ENCODE measurements around the gene CYLD.

CYLD gene

DNA sequence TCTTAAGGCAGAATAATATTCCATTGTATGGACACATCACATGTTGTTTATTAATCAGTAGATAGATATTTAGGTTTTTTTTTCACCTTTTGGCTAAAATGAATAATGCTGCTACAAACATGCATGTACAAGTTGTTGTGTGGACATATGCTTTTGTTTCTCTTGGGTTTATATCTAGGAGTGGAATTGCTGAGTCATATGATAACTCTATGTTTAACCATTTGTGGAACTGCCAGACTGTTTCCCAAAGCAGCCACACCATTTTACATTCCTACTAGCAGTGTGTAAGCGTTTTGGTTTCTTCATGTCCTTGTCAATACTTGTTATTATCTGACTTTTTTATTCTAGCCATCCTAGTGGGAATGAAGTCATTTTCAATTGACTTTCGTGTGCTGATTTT, 21.3 kb downstream of the CYLD start:
- FAIRE-seq (no peak), DNase-seq (ENCODE audit: insufficient read length, low spot score) (no peak)
- TF ChIP-seq, protein P1, sequence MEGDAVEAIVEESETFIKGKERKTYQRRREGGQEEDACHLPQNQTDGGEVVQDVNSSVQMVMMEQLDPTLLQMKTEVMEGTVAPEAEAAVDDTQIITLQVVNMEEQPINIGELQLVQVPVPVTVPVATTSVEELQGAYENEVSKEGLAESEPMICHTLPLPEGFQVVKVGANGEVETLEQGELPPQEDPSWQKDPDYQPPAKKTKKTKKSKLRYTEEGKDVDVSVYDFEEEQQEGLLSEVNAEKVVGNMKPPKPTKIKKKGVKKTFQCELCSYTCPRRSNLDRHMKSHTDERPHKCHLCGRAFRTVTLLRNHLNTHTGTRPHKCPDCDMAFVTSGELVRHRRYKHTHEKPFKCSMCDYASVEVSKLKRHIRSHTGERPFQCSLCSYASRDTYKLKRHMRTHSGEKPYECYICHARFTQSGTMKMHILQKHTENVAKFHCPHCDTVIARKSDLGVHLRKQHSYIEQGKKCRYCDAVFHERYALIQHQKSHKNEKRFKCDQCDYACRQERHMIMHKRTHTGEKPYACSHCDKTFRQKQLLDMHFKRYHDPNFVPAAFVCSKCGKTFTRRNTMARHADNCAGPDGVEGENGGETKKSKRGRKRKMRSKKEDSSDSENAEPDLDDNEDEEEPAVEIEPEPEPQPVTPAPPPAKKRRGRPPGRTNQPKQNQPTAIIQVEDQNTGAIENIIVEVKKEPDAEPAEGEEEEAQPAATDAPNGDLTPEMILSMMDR (IDR thresholded peaks at IDR 0.05; ENCODE audit: insufficient read depth, missing control alignments): no peak

DNA sequence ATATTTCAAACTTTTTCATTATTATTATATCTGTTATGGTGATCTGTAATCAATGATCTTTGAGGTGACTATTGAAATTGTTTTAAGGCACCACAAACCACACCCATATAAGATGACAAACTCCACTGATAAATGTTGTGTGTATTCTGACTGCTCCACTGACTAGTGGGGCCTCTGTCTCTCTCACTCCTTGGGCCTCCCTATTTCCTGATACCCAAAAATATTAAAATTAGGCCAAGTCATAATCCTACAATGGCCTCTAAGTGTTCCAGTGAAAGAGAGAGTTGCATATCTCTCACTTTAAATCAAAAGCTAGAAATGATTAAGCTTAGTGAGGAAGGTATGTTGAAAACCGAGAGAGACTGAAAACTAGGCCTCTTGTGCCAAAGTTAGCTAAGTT, 23.4 kb downstream of the CYLD start:
- TF ChIP-seq, protein P1 (IDR thresholded peaks at IDR 0.05; ENCODE audit: insufficient read depth, missing control alignments): no peak
- FAIRE-seq (no peak), DNase-seq (ENCODE audit: insufficient read length, low spot score) (no peak)

DNA sequence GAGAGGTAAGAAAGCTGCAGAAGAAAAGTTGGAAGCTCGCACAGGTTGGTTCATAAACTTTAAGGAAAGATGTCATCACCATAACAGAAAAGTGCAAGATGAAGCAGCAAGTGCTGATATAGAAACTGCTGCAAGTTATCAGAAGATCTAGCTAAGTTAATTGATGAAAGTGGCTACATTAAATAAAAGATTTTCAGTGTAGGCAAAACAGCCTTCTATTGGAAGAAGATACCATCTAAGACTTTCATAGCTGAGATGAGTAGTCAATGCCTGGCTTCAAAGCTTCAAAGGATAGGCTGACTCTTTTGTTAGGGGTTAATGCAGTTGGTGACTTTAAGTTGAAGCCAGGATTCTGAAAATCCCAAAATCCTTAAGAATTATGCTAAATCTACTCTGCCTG, 24.0 kb downstream of the CYLD start:
- no peak for FAIRE-seq
- DNase-seq (ENCODE audit: insufficient read length, low spot score): no peak
- TF ChIP-seq, protein P1 (IDR thresholded peaks at IDR 0.05; ENCODE audit: insufficient read depth, missing control alignments): no peak

DNA sequence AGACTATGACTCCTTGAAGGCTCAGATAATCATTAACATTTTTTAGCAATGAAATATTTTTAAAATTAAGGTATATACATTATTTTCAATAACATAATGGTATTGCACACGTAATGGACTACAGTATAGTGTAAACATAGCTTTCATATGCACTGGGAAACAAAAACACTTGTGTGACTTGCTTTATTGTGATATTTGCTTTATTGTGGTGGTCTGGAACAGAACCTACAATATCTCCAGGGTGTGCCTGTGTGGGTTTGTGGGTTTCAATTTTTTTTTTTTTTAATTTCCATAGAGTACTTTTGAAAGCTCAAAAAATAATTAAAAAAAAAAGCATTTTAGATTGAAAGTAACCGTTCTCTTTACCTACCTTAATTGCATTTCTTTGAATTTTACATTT, 25.3 kb downstream of the CYLD start:
- FAIRE-seq (no peak), DNase-seq (ENCODE audit: insufficient read length, low spot score) (no peak)
- TF ChIP-seq, protein P1 (IDR thresholded peaks at IDR 0.05; ENCODE audit: insufficient read depth, missing control alignments): no peak

DNA sequence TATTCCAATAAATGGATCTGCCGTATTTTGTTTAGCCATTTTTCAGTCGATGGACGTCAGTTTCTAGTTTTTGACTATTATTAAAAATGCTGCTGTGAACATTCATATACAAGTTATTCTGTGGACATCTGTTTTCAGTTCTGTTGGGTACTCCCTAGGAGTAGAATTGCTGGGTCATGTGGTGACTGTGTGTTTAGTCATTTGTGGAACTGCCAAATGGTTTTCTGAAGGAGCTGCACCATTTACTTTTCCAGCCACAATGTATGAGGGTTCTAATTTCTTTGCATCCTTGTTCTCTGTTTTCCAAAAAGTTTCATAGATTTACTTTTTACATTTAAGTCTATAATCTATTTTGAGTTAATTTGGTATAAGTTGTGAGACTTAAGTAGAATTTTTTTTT, 29.5 kb downstream of the CYLD start:
- FAIRE-seq (no peak), DNase-seq (ENCODE audit: insufficient read length, low spot score) (no peak)
- TF ChIP-seq, protein P1 (IDR thresholded peaks at IDR 0.05; ENCODE audit: insufficient read depth, missing control alignments): no peak

DNA sequence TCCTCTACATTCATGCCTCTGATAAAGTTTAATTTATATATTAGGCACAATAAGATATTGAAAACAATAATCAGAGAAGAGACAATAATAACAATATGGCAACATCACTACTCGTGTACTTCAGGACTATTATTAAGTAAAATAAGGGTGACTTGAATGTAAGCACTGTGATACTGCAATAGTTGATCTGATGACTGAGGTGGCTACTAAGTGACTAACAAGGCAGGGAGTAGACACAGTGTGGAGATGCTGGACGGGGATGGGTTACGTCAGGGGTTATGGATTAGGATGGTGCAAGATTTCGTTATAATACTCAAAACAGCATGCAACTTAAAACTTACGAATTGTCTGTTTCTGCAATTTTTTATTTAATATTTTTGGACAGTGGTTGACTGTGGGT, 32.5 kb downstream of the CYLD start:
- no peak for FAIRE-seq
- TF ChIP-seq, protein P1 (IDR thresholded peaks at IDR 0.05; ENCODE audit: insufficient read depth, missing control alignments): no peak
- DNase-seq (ENCODE audit: insufficient read length, low spot score): no peak

DNA sequence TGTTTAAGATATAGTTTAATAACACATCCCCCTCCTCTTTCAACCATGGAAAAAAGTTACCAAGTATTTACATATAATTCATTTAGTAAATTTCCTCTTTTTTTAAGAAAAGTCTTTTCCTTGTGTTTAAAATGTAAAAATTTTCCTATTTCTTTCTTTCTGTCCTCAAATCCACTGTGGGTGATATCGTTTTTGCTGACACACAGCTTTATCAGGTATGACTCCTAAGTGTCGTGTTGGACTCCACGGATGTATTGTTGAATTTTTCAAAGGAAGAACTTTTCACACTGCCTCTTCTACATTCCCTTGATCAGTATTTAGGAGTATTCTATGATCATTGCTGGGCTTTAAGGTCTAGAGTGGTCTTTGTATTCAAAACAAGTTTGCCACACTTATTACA, 33.1 kb downstream of the CYLD start:
- FAIRE-seq (no peak), DNase-seq (ENCODE audit: insufficient read length, low spot score) (no peak)
- TF ChIP-seq, protein P1 (IDR thresholded peaks at IDR 0.05; ENCODE audit: insufficient read depth, missing control alignments): no peak

Measured in D721Med (cell line).